HepG2 (cell line): ENCODE measurements around the gene ATG9A. TPM values are rescaled to one million over a fixed set of nuclear protein-coding genes. Genes with fewer than 3 reads are reported as not detected.
A peak's percentile ranks its signal among the peaks of the same experiment; 100 is the strongest.

ENCODE experiments used
- AHDC1 ChIP-seq: sonication (generic); formaldehyde crosslinking; IDR thresholded peaks from 2 replicates; pipeline ENCODE4 v1.5.1; 2020; ENCODE audit warnings: mild to moderate bottlenecking, missing genetic modification reagents, borderline replicate concordance
- ATM ChIP-seq: fragments of 450-650 bp; IDR thresholded peaks from 2 replicates; pipeline ENCODE4 v1.7.1; 2017; ENCODE audit warnings: mild to moderate bottlenecking, borderline replicate concordance
- BORCS8-MEF2B ChIP-seq: sonication (generic); formaldehyde crosslinking; IDR thresholded peaks from 2 replicates; pipeline ENCODE4 v1.8.0; 2022; ENCODE audit warnings: mild to moderate bottlenecking, missing genetic modification reagents
- HNRNPUL1 ChIP-seq: fragments of 200-400 bp; formaldehyde crosslinking; IDR thresholded peaks from 2 replicates; pipeline ENCODE4 v1.6.1; 2017; ENCODE audit warnings: low read depth, mild to moderate bottlenecking, low read length, moderate library complexity
- KLF11 ChIP-seq: IDR thresholded peaks from 2 replicates; pipeline ENCODE4 v1.6.1; 2016; ENCODE audit warnings: missing compliant biosample characterization
- LCORL ChIP-seq, 2 experiments: fragments of 450-650 bp in 1 of 2; sonication (generic) in 1 of 2; formaldehyde crosslinking in 1 of 2; IDR thresholded peaks; 2 replicates each; pipeline versions ENCODE4 v1.5.0 to v1.6.1; 2017 to 2020; ENCODE audit warnings: antibody characterized with exemption in 1 of 2, missing genetic modification reagents in 1 of 2
- MEF2D ChIP-seq: sonication (generic); formaldehyde crosslinking; IDR thresholded peaks from 2 replicates; pipeline ENCODE4 v1.5.1; 2020; ENCODE audit warnings: mild to moderate bottlenecking, missing genetic modification reagents
- MYC ChIP-seq: sonication (generic); formaldehyde crosslinking; IDR thresholded peaks from 2 replicates; pipeline ENCODE4 v1.9.0; 2021; ENCODE audit warnings: missing genetic modification reagents, borderline replicate concordance
- NFYC ChIP-seq: IDR thresholded peaks from 2 replicates; pipeline ENCODE4 v1.6.1; 2016; ENCODE audit warnings: missing genetic modification reagents, missing compliant biosample characterization
- PATZ1 ChIP-seq: sonication (generic); formaldehyde crosslinking; IDR thresholded peaks from 2 replicates; pipeline ENCODE4 v1.4.0; 2020; ENCODE audit warnings: missing genetic modification reagents
- POGZ ChIP-seq: sonication (generic); formaldehyde crosslinking; IDR thresholded peaks from 2 replicates; pipeline ENCODE4 v1.4.0; 2020; ENCODE audit warnings: mild to moderate bottlenecking, missing genetic modification reagents
- RBAK ChIP-seq: sonication (generic); formaldehyde crosslinking; IDR thresholded peaks from 2 replicates; pipeline ENCODE4 v1.5.1; 2020; ENCODE audit warnings: mild to moderate bottlenecking, missing genetic modification reagents
- RBM22 ChIP-seq: fragments of 200-400 bp; formaldehyde crosslinking; optimal IDR thresholded peaks from 2 replicates; pipeline ENCODE3; 2017; ENCODE audit warnings: mild to moderate bottlenecking, low read length, moderate library complexity
- RFX1 ChIP-seq: fragments of 450-650 bp; IDR thresholded peaks from 2 replicates; pipeline ENCODE4 v1.6.1; 2017
- SCMH1 ChIP-seq: sonication (generic); formaldehyde crosslinking; IDR thresholded peaks from 2 replicates; pipeline ENCODE4 v1.9.0; 2021; ENCODE audit warnings: missing genetic modification reagents, mild to moderate bottlenecking, borderline replicate concordance
- ZNF530 ChIP-seq: sonication (generic); formaldehyde crosslinking; IDR thresholded peaks from 2 replicates; pipeline ENCODE4 v1.5.0; 2020; ENCODE audit warnings: low read depth, mild to moderate bottlenecking, missing genetic modification reagents
- ZNF567 ChIP-seq: sonication (generic); formaldehyde crosslinking; IDR thresholded peaks from 2 replicates; pipeline ENCODE4 v1.8.1; 2023; ENCODE audit warnings: mild to moderate bottlenecking, missing genetic modification reagents, borderline replicate concordance
- ZNF614 ChIP-seq: IDR thresholded peaks from 2 replicates; pipeline ENCODE4 v1.6.1; 2018; ENCODE audit warnings: missing biosample characterization, missing genetic modification reagents, inconsistent platforms, borderline replicate concordance
- polyA plus RNA-seq, 8 experiments: library from polyadenylated mRNA; depleted of rRNA in 3 of 8; stranded (reverse) in 7 of 8; unstranded in 1 of 8; fragments of >200 nt; fragmentation: Illumina TruSeq in 4 of 8; extraction: Trizol in 4 of 8; gene quantifications; 2 replicates each; pipeline versions ENCODE4 v1.2.1 to v1.2.3, GENCODE V29; 2011 to 2016; ENCODE audit warnings: low read depth in 4 of 8, missing spikeins in 1 of 8, mixed read lengths in 1 of 8; ENCODE audit not compliant: insufficient read depth in 1 of 8
- total RNA-seq, 5 experiments: library from RNA; depleted of rRNA; stranded (reverse); fragments of >200 nt; fragmentation: Illumina TruSeq; extraction: Trizol; gene quantifications; 2 replicates each; pipeline ENCODE4 v1.2.3, GENCODE V29; 2016; ENCODE audit warnings: low read depth in 1 of 5
- TF ChIP-seq, protein P1 (sequence below): fragments of 450-650 bp; IDR thresholded peaks from 2 replicates; pipeline ENCODE4 v1.6.1; 2016
- TF ChIP-seq, protein P2 (sequence below): sonication (generic); formaldehyde crosslinking; IDR thresholded peaks from 2 replicates; pipeline ENCODE4 v1.4.0; 2020; ENCODE audit warnings: mild to moderate bottlenecking, low read depth, missing genetic modification reagents

Gene ATG9A
- total and polyA plus RNA-seq, 2 of the 13 experiments (the other 11 are each of a cell fraction or from before 2014, with no cell fraction given), result 35.0 to 131 TPM

- no peak for TF ChIP-seq AHDC1 (CRISPR knock-in tag)
- TF ChIP-seq PATZ1 (CRISPR knock-in tag), result peak; percentile 79
- no peak for TF ChIP-seq HNRNPUL1
- no peak for TF ChIP-seq ZNF567 (CRISPR knock-in tag)
- no peak for TF ChIP-seq LCORL (IDR thresholded peaks at IDR 0.05)
- TF ChIP-seq LCORL (CRISPR knock-in tag; IDR thresholded peaks at IDR 0.05), result peak; percentile 91
- TF ChIP-seq RBM22, result peak; percentile 90
- no peak for TF ChIP-seq RFX1
- TF ChIP-seq ZNF614, result peak; percentile 70; the same call in 1 of the 2 replicates
- TF ChIP-seq KLF11 (CRISPR knock-in tag), result no peak; the same call in 1 of the 2 replicates
- no peak; the same call in 1 of the 2 replicates for TF ChIP-seq NFYC (CRISPR knock-in tag)
- TF ChIP-seq, protein P1, sequence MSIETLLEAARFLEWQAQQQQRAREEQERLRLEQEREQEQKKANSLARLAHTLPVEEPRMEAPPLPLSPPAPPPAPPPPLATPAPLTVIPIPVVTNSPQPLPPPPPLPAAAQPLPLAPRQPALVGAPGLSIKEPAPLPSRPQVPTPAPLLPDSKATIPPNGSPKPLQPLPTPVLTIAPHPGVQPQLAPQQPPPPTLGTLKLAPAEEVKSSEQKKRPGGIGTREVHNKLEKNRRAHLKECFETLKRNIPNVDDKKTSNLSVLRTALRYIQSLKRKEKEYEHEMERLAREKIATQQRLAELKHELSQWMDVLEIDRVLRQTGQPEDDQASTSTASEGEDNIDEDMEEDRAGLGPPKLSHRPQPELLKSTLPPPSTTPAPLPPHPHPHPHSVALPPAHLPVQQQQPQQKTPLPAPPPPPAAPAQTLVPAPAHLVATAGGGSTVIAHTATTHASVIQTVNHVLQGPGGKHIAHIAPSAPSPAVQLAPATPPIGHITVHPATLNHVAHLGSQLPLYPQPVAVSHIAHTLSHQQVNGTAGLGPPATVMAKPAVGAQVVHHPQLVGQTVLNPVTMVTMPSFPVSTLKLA, result no peak
- no peak for TF ChIP-seq SCMH1 (CRISPR knock-in tag)
- TF ChIP-seq POGZ (CRISPR knock-in tag), result peak; percentile 15; the same call in 1 of the 2 replicates
- no peak for TF ChIP-seq ATM
- TF ChIP-seq, protein P2, sequence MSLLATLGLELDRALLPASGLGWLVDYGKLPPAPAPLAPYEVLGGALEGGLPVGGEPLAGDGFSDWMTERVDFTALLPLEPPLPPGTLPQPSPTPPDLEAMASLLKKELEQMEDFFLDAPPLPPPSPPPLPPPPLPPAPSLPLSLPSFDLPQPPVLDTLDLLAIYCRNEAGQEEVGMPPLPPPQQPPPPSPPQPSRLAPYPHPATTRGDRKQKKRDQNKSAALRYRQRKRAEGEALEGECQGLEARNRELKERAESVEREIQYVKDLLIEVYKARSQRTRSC, result 0 out of 2 replicates have a peak, but pooled peaks have one; percentile 29
- TF ChIP-seq BORCS8-MEF2B, result peak; percentile 92; the same call in 1 of the 2 replicates
- no peak for TF ChIP-seq RBAK (CRISPR knock-in tag)
- TF ChIP-seq MEF2D (CRISPR knock-in tag), result peak; percentile 87
- no peak for TF ChIP-seq ZNF530 (CRISPR knock-in tag)
- peak; percentile 76 for TF ChIP-seq MYC (CRISPR knock-in tag)
These were observed 22.9 kb downstream of the ATG9A start, which contains the start of gene ZFAND2B (continued) for GRCh38 chr2:219206328-219207133.
